OCI-LY1 (cell line): ENCODE measurements around the gene DRC7.

ENCODE experiments used
- CTCF ChIP-seq: fragments of 200-600 bp; sonication (generic), shearing (Covaris generic); IDR thresholded peaks from 2 replicates; pipeline ENCODE4 v1.5.1; 2017; ENCODE audit warnings: mild to moderate bottlenecking, antibody characterized with exemption, low read length, moderate library complexity, mixed read lengths
- EZH2 ChIP-seq: fragments of 200-600 bp; sonication (generic), shearing (Covaris generic); IDR thresholded peaks from 2 replicates; pipeline ENCODE4 v1.8.0; 2017; ENCODE audit warnings: borderline replicate concordance, mixed run types, mild to moderate bottlenecking, antibody characterized with exemption, low read length, moderate library complexity, mixed read lengths

GRCh38 chr16:57764006-57764340, 69.4 kb downstream of the DRC7 start:
- no peak for TF ChIP-seq CTCF
- no peak for TF ChIP-seq EZH2
